HT1080 (cell line): Measurements from ENCODE around the gene TNS1. TPM values are rescaled to one million over a fixed set of nuclear protein-coding genes. Genes with fewer than 3 reads are reported as not detected.

Experiments
- DNase-seq: peaks from one replicate; pipeline ENCODE4 v3.0.0-alpha.2; 2015; ENCODE audit warnings: low read depth
- small RNA-seq: library from RNA; depleted of rRNA; stranded (forward); fragments of <200 nt; gene quantifications from one replicate; pipeline ENCODE3, GENCODE V24; 2014
- total RNA-seq: library from RNA; depleted of rRNA; stranded (reverse); fragments of >200 nt; shearing (Covaris generic); gene quantifications from 2 replicates; pipeline ENCODE4 v1.2.3, GENCODE V29; 2014; rRNA removed

TNS1 gene
- total RNA-seq, 1 experiment from 2014 or later, result 10.5 TPM

DNA sequence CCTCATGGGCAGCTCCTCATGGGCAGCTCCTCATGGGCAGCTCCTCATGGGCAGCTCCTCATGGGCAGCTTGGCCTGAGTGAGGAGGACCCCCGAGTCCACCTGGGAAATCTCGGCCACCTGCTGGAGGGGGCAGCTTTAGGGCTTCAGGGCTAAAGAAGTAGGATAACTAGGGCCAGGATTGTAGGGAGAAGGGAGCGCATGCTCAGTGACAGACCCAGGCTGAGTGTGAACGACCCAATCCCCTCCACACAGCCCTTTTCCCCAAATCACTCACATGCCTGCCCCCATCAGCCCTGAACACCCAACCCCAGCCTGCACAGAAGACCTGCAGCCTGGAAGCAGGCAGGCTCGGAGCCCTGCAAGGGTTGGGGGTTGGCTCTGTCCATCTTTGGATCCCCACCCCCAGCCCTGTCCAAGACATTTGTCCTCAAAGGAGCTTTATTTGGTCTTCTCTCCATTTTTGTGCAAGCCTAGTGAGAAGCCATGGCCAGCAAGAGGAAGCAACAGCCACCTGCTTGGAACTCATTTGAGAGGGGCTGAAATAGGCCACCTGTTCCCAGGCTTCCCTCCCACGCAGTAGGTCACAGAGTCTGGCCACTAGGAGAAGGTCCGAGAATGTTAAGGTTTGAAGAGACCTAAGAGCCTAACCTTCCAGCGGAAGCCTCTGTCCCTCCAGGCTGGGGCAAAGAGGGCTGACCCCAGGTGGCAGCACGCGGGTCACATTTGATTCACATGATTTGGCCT, 249.9 kb downstream of the TNS1 start:
- no peak for DNase-seq

DNA sequence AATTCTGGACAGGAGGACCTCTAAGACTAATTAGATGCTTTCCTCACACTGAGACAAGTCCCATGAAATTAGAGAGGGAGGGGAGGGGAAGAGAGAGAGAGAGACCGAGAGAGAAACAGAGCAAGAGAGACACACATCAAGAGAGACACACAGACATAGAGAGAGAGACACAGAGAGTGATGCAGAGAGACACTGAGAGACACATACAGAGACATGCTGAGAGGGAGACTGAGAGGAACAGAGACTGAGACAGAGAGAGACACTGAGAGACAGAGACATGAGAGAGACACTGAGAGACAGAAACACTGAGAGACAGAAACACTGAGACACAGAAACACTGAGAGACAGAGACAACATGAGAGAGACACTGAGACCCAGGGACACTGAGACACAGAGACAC, 250.8 kb downstream of the TNS1 start:
- no peak for DNase-seq

DNA sequence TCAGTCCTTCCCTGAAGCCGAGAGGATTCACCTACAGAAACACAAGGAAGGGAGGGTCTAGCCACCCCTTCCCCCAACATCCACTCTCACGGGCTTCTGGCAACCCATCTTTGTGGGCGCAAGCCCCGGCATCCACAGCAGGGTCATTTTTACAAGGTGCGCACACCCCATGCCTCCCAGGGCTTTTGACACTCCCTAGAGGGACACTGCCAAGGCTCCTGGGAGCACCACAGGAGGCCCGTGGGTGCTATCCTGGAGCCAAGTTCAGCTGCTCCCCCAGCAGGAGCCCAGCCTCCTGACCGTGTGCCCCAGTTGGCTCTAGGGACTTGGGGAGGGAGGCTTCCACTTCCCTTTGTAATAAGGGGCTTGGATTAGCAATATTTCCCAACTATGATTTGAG, 251.6 kb downstream of the TNS1 start:
- no peak for DNase-seq

Small RNA genes lying within 50 kb of the gene (small RNA-seq; reads per million reads assigned to genes)
- gene MIR6809, result not detected

Other genes with a start within 250 kb of the TNS1 start
- gene RUFY4, start 66.3 kb upstream of the TNS1 start, total RNA-seq, result not detected in 2 replicates
- 0.10 and 0.50 TPM in 2 replicates for gene CXCR2, start 123.0 kb upstream of the TNS1 start, total RNA-seq
- not detected in 2 replicates for gene CXCR1, start 164.0 kb upstream of the TNS1 start, total RNA-seq
- gene ARPC2, start 214.2 kb upstream of the TNS1 start, total RNA-seq, result 422 and 493 TPM in 2 replicates